ENCODE results near the gene IGFBP3. TPM values are rescaled to one million over a fixed set of nuclear protein-coding genes. Genes with fewer than 3 reads are reported as not detected.
A peak's percentile ranks its signal among the peaks of the same experiment; 100 is the strongest.
"Not testable (repeated sequence)": the region's sequence is repeated elsewhere in the genome, so short reads cannot be mapped to it uniquely, and the experiment has no call there.

IGFBP3 gene
- polyA plus RNA-seq (2012; ENCODE audit: insufficient read depth, insufficient read length) = not detected

- DNase-seq (ENCODE audit: low read depth, low spot score) = no peak
- no peak within 1 kb of the TSS for H3K4me3 ChIP-seq (ENCODE audit: low read length)
Observed at GRCh38 chr7:45920502-45921380, at the start of gene IGFBP3. Gene IGFBP3 (minus strand): TSS chr7:45921272. CDS start chr7:45921140, 132 bp downstream.

- no peak overlapping the region for H3K4me3 ChIP-seq (ENCODE audit: low read length)
- no peak for DNase-seq (ENCODE audit: low read depth, low spot score)
Observed at GRCh38 chr7:45970454-45970853, 49.4 kb upstream of the IGFBP3 start.

GRCh38 chr7:45969940-45970339, 48.9 kb upstream of the IGFBP3 start:
- no peak for DNase-seq (ENCODE audit: low read depth, low spot score)

GRCh38 chr7:45968856-45969541, 47.9 kb upstream of the IGFBP3 start:
- no peak for DNase-seq (ENCODE audit: low read depth, low spot score)
- no peak overlapping the region for H3K4me3 ChIP-seq (ENCODE audit: low read length)

More at GRCh38 chr7:45969940-45970339, 48.9 kb upstream of the IGFBP3 start:
- H3K4me3 ChIP-seq (ENCODE audit: low read length) = no peak overlapping the region

GRCh38 chr7:45968312-45968711, 47.2 kb upstream of the IGFBP3 start:
- no peak for DNase-seq (ENCODE audit: low read depth, low spot score)
- H3K4me3 ChIP-seq (ENCODE audit: low read length) = no peak overlapping the region

- DNase-seq (ENCODE audit: low read depth, low spot score) = no peak
- H3K4me3 ChIP-seq (ENCODE audit: low read length) = no peak overlapping the region
Observed at GRCh38 chr7:45967591-45968157, 46.6 kb upstream of the IGFBP3 start.

- H3K4me3 ChIP-seq (ENCODE audit: low read length) = no peak overlapping the region
- no peak for DNase-seq (ENCODE audit: low read depth, low spot score)
Observed at GRCh38 chr7:45962861-45963260, 41.8 kb upstream of the IGFBP3 start.

GRCh38 chr7:45957721-45958120, 36.6 kb upstream of the IGFBP3 start:
- no peak overlapping the region for H3K4me3 ChIP-seq (ENCODE audit: low read length)
- no peak for DNase-seq (ENCODE audit: low read depth, low spot score)

GRCh38 chr7:45955286-45955685, 34.2 kb upstream of the IGFBP3 start:
- no peak for DNase-seq (ENCODE audit: low read depth, low spot score)
- no peak overlapping the region for H3K4me3 ChIP-seq (ENCODE audit: low read length)

- H3K4me3 ChIP-seq (ENCODE audit: low read length); DNase-seq (ENCODE audit: low read depth, low spot score): not testable (repeated sequence)
Observed at GRCh38 chr7:45953055-45953454, 32.0 kb upstream of the IGFBP3 start.

- no peak for DNase-seq (ENCODE audit: low read depth, low spot score)
- no peak overlapping the region for H3K4me3 ChIP-seq (ENCODE audit: low read length)
Observed at GRCh38 chr7:45944058-45944457, 23.0 kb upstream of the IGFBP3 start.

- H3K4me3 ChIP-seq (ENCODE audit: low read length) = peak overlapping the region; percentile 25; the same call in 1 of the 2 replicates
- no peak for DNase-seq (ENCODE audit: low read depth, low spot score)
Observed at GRCh38 chr7:45940939-45941338, 19.9 kb upstream of the IGFBP3 start.

GRCh38 chr7:45940237-45940781, 19.2 kb upstream of the IGFBP3 start:
- peak overlapping the region; percentile 25 for H3K4me3 ChIP-seq (ENCODE audit: low read length)

GRCh38 chr7:45939574-45939973, 18.5 kb upstream of the IGFBP3 start:
- no peak for DNase-seq (ENCODE audit: low read depth, low spot score)
- H3K4me3 ChIP-seq (ENCODE audit: low read length) = no peak overlapping the region

More at GRCh38 chr7:45940237-45940781, 19.2 kb upstream of the IGFBP3 start:
- peak; percentile 77 for DNase-seq (ENCODE audit: low read depth, low spot score)

- H3K4me3 ChIP-seq (ENCODE audit: low read length) = no peak overlapping the region
- DNase-seq (ENCODE audit: low read depth, low spot score) = no peak
Observed at GRCh38 chr7:45938626-45939302, 17.7 kb upstream of the IGFBP3 start.

- no peak for DNase-seq (ENCODE audit: low read depth, low spot score)
- no peak overlapping the region for H3K4me3 ChIP-seq (ENCODE audit: low read length)
Observed at GRCh38 chr7:45937862-45938261, 16.8 kb upstream of the IGFBP3 start.

GRCh38 chr7:45937301-45937700, 16.2 kb upstream of the IGFBP3 start:
- H3K4me3 ChIP-seq (ENCODE audit: low read length) = no peak overlapping the region
- DNase-seq (ENCODE audit: low read depth, low spot score) = no peak

- no peak for DNase-seq (ENCODE audit: low read depth, low spot score)
- H3K4me3 ChIP-seq (ENCODE audit: low read length) = no peak overlapping the region
Observed at GRCh38 chr7:45930967-45931366, 9.9 kb upstream of the IGFBP3 start.

GRCh38 chr7:45927721-45928120, 6.6 kb upstream of the IGFBP3 start:
- H3K4me3 ChIP-seq (ENCODE audit: low read length) = no peak overlapping the region
- no peak for DNase-seq (ENCODE audit: low read depth, low spot score)
